PC-3 (cell line): ENCODE results near the gene EGLN1.

Experiments used
- CTCF ChIP-seq: fragments of 300-600 bp; sonication (generic); conservative IDR thresholded peaks from 2 replicates; pipeline ENCODE4 v1.5.1; 2017; ENCODE audit warnings: antibody characterized with exemption, low read depth, mild to moderate bottlenecking, low read length
- EZH2 ChIP-seq: fragments of 300-600 bp; sonication (generic); IDR thresholded peaks from one replicate; pipeline ENCODE4 v1.6.1; 2017; ENCODE audit warnings: antibody characterized with exemption, mild to moderate bottlenecking, low read length; ENCODE audit not compliant: unreplicated experiment

- TF ChIP-seq CTCF: no peak
- TF ChIP-seq EZH2: no peak
Measured at GRCh38 chr1:231329483-231329882, 92.6 kb downstream of the EGLN1 start.
